GM15510 (cell line): ENCODE results near the gene ELFN2.

Experiments
- POLR2A ChIP-seq: IDR thresholded peaks from 3 replicates; pipeline ENCODE4 v1.6.1; 2011; ENCODE audit warnings: borderline replicate concordance; ENCODE audit not compliant: insufficient read length; ENCODE audit errors: extremely low read depth

ELFN2 gene

DNA sequence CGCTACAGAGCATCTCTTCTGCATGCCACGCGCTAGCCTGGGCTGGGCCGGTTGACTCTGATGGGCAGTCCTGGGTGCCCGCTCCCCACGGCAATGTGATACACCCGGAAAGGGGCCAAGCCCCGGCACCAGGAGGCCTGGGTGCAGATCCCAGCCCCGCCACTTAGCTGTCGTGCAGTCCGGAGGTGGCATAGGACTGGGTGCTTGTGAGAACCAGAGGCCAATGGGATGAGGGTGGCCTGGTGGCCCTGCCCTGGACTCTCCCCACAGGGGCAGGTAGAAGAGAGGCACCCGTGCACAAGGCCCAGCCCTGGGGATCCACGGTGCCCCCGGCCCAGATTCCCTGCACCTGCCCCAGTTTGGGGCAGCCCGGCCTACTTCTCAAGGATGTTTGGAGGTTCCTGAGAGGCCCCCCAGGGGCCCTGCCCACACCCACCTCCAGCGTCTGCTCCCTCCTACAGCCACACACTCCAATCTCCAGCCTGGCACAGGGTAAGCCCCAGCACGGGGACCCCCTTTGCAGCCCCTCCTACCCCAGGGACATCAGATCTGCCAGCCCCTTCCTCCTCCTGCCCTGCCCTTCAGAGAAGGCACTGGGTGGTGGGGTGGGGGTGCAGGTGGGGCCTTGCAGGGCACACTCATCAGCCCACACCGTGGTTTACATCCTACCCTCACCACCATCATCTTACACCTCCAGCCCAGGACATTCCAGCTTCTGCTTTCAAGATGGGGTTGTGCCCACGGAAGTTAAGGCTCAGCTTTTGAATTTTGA lies 78.0 kb downstream of the ELFN2 start:
- no peak for TF ChIP-seq POLR2A

DNA sequence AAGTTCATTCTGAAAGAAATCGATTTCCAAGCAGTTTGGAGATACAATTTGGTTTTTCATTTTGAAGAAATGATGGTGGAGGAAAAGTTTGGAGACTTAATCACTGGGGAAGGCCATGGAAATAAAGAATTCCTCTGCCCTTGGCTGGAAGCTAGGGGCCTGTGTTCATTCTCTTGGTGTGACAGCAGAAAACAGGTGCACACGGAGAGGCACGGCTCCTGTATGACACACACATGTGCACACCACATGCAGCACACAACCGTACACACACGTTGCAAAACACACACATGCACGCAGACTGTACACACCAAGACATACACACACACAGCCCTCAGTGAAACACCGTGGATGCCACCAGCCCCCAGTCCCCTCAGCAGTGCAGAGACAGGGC lies 80.8 kb downstream of the ELFN2 start:
- TF ChIP-seq POLR2A: no peak

- TF ChIP-seq POLR2A: no peak
Observed at GRCh38 chr22:37345863-37346504, 81.3 kb downstream of the ELFN2 start.

- TF ChIP-seq POLR2A: no peak
Observed at GRCh38 chr22:37344735-37345449, 82.4 kb downstream of the ELFN2 start.

- TF ChIP-seq POLR2A: no peak
Observed at GRCh38 chr22:37343863-37344734, 83.2 kb downstream of the ELFN2 start.

DNA sequence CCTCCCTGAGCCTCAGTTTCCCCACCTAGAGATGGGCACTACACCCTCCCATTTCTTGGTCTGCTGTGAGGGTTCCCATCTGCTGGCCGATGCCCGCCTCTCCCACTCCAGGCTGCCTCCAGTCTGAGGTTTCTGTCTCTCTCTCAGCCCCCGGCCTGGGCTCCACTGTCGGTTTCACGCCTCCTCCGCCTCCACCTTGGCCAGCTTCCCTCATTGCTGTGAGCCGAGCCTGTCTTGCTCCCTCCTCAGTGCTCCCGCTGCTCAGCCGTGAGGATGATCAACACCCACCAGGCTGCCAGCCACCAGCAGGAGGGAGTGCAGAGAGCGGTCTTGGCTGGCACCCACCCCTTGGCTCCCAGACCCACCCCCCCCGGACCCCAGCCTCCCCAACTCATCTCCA lies 83.9 kb downstream of the ELFN2 start:
- no peak for TF ChIP-seq POLR2A

DNA sequence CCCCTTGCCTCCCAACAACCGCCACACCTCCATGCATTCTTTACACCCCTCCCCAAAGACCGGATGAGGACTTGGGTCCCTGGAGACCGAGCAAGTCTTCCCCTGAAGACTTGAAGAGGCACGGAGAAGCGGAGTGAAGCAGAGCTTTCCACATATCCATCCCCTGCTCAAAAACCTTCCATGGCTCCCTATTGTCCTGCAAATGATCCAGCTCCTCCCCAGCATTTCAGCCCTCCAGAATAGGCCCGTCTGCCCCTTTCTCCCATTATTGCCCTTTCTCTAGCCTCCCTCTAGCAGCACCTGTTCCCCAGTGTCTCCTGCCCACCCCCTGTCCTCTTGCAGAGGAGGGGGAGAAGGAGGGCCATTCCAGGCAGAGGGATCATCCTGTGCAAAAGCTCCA lies 85.2 kb downstream of the ELFN2 start:
- no peak for TF ChIP-seq POLR2A

DNA sequence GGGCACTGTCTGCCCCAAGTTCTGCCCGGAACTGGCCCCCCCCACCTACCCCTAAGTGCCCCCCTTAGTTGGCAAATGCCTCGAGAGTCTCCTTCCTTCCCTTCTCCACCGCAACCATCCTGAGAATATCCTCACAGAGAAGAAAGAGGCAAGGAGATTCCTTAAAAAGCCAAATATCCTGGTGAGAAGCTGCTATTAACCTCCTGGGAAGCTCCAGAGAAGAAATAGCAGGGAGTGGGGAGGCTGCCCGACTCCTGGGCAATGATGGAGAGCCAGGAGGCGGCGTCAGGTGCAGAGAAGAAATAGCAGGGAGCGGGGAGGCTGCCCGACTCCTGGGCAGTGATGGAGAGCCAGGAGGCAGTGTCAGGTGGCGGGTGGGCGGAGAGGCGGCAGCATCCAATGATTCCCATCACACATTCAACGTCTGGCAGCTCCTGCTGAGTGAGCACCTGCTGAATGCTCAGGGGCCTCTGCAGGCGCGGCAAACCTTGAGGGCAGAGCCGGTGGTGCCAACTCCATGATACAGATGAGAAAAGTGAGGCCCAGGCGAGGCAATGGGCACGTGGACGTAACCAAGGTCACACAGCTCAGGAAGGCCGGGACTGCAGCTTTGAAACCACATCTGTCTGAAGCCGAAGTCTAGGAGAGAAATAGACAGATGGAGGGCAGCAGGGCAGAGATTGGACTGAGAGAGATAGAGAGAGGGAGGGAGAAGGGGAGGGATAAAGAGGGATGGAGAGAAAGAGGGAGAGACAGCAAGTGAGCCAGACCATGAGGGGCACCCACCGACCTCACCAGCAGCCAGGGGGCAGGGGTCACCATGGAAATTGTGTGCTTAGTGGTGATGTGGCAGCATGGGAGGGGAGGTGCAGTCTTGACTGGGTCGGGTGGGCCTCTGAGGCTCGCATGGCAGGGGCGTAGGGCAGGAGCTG lies 86.7 kb downstream of the ELFN2 start:
- no peak for TF ChIP-seq POLR2A

- no peak for TF ChIP-seq POLR2A
Observed at GRCh38 chr22:37338539-37339246, 88.6 kb downstream of the ELFN2 start.

- TF ChIP-seq POLR2A: no peak
Observed at GRCh38 chr22:37337204-37337943, 89.9 kb downstream of the ELFN2 start.

- TF ChIP-seq POLR2A: no peak
Observed at GRCh38 chr22:37336579-37336978, 90.7 kb downstream of the ELFN2 start.

DNA sequence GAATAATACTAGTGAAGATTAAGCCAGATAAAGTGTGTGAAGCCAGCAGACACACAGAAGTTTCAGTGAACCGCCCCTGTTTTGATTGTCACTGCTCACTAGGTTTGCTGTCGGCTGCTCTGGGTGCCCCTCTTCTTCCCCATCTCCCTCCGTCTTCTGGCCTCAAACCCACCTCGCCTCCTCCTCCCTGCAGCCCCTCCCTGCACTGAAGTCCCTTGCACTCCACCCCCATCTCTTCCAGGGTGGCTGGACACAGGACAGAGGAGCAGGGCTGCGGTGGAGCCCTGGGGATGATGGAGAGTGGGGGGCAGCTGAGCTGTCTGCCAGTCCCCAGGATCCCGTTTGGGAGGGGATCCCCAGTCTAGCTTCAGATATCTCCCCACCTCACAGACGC lies 91.5 kb downstream of the ELFN2 start:
- no peak for TF ChIP-seq POLR2A

DNA sequence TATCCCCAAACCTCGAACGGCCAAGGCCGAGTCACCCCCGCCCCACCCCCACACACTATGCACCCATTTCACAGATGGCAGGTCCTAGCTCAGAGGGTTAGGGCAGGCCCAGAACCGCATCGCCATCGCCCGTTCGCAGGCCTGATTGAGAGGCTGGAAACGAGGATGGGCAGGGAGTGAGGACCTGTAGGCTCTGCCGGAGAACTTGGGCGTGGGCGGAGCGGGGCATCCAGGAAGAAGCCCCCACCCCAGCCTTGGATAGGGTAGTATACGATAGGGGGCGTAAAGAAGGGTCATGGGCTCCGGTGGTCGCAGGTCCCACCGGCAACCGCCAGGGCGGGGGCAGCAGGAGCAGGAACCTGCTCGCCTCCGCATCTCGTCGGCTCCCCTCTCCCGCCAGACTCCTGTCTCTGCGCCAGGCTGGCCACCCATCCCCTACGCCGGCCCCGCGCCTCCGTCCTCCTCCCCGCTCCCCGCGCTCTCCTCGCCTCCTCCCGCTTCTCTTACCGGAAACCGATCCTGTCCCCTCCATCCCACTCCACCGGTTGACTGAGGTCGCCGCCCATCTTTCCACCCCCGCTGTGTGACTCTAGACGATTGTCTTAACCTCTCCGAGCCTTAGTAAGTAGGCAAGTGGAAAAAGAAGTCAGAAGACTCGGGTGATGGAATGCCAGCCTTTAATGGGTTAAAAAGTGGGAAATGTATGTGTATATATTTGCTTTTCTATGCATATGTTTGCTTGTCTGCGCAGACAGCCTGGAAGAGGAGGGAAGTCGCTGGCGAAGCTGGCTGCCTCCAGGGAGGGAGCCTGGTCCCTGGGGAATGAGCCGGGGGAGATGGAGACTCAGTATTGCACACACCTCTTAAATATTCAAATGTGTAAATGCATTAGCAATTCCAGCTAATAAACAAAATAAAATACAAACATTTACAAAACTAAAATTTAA lies 92.1 kb downstream of the ELFN2 start:
- no peak for TF ChIP-seq POLR2A
